Activated gamma-delta T cell treated with Interleukin-2 at 50 U/mL for 16 hours (primary cell): ENCODE results near the gene PRKCH.
A peak's percentile ranks its signal among the peaks of the same experiment; 100 is the strongest.

Source experiments
- DNase-seq: peaks from one replicate; pipeline ENCODE4 v3.0.0-alpha.2; 2020

PRKCH gene

DNA sequence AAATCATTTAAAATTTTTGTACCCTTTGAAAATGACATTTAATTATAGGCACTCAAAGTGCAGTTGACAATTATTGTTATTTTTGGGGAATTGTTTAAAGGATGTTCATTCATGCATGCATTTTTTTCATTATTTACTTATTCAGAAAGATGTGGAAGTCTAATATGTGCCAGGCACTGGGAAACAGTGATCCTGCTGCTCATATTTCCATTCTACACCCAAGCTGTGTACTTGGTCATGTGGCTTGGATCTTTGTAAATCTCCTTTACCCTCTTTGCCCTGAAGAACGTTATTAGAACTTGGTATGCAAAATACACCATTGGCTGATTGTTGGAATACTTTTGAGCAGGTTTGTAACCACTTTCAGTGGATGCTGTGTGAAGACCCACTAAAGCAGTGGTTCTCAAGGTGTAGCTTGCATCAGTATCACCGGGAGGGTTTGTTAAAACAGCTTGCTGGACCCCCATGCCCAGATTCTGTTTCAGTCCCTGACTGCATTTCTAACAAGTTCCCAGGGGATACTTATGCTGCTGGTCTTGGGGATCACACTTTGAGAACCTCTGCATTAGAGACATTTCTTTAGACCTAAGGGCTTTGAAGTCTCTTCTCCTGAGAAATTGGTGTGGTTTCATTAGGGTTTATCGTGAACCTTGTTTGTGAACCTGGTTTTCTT, 47.5 kb downstream of the PRKCH start:
- no peak for DNase-seq

- no peak for DNase-seq
Observed at GRCh38 chr14:61369454-61369810, 48.1 kb downstream of the PRKCH start.

DNA sequence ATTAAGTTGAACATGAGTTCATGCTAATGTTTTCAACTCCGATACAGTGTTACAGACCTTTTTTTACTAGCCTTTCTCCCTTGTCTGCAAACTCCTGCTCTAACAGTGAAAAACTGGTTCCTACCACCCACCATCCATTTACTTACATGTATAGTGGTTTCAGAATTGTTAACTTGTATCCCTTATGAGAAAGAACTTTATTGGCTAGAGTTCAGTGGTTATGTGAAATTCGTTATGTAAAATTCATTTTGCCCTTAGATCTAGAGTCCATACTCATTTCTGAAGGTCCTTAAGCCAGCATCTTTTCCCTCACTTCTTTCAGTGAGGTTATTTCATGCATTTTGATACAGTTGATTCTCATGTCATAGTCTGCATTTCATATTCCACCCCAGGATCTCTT, 51.0 kb downstream of the PRKCH start:
- no peak for DNase-seq

GRCh38 chr14:61372842-61373555, 51.6 kb downstream of the PRKCH start:
- DNase-seq, result no peak

DNA sequence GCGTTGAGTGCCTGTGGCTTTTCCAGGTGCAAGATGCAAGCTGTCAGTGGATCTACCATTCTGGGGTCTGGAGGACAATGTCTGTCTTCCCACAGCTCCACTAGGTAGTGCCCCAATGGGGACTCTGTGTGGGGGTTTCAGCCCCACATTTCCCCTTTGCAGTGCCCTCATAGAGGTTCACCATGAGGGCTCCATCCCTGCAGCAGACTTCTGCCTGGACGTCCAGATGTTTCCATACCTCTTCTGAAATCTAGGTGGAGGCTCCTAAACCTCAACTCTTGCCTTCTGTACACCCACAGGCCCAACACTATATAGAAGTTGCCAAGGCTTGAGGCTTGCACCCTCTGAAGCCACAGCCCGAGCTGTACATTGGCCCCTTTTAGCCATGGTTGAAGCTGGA, 52.9 kb downstream of the PRKCH start:
- no peak for DNase-seq

- DNase-seq, result no peak
Observed at GRCh38 chr14:61375218-61375617, 53.8 kb downstream of the PRKCH start.

DNA sequence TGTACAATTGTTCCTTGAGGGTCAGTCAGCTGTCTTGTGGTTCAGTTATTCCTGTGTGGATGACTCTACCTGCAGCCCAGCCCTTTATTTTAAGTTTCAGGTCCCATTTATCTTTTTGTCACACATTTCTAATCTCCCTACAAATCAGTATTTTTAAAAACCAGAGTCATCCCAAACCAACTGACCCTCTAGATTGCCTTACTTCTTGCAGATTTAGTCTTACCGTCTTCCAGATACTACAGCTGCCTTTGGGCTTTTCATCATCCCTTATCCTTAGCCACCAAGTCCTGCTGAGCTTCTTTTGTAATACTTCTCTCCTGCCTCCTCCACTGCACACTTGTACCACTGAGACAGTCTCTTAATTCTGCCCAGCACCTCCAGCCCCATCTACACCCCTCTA, 54.9 kb downstream of the PRKCH start:
- DNase-seq, result no peak

DNA sequence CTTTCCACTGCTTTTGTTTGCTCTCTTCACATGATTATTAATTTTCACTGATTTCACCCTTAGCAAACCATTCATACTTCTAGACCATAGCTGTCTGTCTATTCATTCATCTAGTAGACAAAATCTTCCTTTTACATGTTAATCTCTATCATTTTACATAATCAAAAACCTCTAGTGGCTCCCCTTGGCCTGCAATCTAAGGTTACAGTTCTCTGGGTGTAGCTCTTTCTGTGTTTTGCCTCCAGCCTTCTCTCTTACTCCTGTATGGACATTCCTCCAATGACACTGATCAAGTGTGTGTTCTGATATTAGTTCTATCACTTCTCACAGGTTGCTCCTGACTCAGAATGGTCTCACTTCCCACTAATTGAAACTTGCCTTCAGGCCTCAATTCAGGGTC, 56.4 kb downstream of the PRKCH start:
- no peak for DNase-seq

DNA sequence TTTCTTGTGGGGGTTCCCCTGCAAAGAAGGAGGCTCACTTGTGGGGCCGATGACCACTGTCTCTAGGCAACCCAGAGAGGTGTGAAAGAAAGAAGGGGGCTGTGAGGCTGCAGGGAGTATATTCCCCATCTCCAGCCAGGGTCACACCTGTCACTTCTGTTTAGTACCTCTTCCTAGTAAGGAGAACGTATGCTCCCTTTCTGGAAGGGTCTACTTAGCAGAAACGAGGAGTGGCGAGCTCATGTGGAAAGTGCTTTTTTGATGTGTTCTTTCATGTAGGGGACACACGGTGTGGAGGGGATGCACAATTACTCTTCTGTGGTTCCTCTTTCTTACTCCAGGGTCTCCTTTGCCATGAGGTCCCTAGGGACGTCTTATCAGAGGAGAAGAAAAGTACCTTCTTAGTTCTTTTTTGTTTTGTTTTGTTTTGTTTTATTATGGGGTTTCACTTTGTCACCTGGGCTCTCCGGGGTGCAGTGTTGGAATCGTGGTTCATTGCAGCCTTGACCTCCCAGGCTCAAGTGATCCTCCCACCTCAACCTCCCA, 58.3 kb downstream of the PRKCH start:
- no peak for DNase-seq

GRCh38 chr14:61380984-61381383, 59.6 kb downstream of the PRKCH start:
- DNase-seq, result no peak

DNA sequence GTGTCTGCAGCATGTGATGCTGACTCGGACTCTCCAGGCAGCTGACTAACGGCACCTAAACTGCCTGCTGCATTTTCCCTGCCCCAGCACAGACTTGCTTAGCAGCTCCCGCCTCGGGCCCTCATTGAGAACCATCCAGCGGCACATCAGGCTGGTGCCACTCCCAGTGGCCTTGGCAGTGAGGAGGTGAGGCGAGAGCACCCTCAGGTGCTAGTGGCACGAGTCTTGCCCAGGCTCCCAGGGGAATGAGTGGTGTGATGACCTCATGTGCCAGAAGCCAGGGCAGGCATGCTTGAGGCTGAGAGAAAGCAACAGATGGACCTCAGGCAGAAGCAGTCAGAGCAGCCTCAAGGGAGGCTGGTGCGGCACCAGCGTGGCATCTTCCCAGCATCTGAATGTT, 60.2 kb downstream of the PRKCH start:
- no peak for DNase-seq

DNA sequence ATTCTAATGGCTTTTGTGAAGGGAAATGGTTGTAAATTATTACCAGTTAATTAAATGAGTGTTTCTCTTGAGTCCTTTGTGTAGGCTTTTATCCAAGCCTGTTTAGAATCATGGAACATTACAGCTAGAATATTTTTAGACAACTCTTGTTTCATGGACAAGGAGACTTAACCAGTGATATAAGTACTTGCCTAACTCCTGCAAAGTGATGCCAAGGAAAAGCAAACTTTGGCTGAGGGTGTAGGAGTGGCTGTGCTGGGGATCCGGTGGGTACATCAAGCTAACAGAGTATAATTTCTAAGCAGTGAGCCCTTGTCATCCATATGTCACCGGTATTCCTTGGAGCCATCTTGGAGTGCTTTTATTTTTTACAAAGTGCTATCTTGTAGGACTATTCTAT, 61.5 kb downstream of the PRKCH start:
- no peak for DNase-seq

GRCh38 chr14:61385002-61385685, 63.8 kb downstream of the PRKCH start:
- peak; percentile 65 for DNase-seq

- DNase-seq, result no peak
Observed at GRCh38 chr14:61386173-61386772, 64.9 kb downstream of the PRKCH start.

GRCh38 chr14:61387076-61387475, 65.7 kb downstream of the PRKCH start:
- DNase-seq, result no peak

GRCh38 chr14:61388173-61388975, 67.0 kb downstream of the PRKCH start:
- no peak for DNase-seq

DNA sequence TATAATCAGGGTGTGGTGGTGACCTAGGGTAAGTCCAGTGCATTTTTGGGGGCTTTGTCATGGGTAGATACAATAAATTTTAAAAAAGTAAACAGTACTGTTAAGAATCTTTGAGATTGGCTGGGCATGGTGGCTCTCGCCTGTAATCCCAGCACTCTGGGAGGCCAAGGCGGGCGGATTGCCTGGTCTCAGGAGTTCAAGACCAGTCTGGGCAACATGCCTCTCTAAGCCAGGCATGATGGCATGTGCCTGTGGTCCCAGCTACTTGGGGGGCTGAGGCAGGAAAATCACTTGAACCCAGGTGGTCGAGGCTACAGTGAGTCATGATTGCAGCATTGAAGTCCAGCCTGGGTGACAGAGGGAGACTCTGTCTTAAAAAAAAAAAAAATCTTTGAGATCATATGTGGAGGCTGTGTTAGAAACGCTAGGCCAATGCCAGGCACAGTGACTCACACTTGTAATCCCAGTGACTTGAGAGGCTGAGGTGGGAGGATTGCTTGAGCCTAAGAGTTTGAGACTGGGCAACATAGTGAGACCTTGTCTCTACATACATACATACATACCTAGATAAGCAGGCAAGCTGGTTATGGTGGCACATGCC, 67.7 kb downstream of the PRKCH start:
- DNase-seq, result no peak

GRCh38 chr14:61391119-61391518, 69.7 kb downstream of the PRKCH start:
- no peak for DNase-seq

DNA sequence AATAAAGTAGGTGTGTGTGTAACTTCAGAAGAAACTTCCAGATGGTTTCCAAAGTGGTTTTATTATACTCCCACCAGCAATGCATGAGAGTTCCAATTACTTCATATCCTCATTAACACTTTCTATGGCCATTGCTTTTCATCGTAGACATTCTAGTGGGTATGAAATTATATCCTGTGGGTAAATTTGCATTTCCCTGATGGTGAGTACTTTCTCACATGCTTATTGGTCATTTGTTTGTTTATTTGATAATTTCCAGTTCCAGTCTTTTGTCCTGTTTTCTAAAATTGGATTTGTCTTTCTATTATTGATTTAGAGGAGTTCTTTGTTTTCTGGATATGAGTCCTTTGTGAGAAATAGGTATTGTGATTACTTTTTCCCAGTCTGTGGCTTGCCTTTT, 70.9 kb downstream of the PRKCH start:
- DNase-seq, result no peak

DNA sequence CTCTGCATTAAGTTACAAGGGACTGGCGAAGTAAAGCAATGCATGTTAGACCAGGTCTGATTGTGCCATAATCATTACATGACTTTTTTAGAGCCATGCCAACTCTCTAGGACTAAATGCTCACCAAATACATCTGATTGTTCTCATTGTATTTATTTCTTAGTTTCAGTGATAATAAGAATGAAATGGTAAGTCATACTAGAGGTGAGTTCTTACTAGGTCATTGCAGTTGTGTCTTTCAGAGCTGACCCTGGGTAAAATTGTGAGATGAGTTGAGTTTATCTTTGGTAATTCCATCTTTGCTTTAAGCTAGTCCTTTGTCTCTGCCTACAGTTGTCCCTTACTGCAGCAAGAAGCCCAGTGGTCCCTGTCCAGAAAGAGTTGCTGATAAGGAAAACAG, 73.2 kb downstream of the PRKCH start:
- DNase-seq, result no peak

- no peak for DNase-seq
Observed at GRCh38 chr14:61395115-61395725, 73.8 kb downstream of the PRKCH start.

DNA sequence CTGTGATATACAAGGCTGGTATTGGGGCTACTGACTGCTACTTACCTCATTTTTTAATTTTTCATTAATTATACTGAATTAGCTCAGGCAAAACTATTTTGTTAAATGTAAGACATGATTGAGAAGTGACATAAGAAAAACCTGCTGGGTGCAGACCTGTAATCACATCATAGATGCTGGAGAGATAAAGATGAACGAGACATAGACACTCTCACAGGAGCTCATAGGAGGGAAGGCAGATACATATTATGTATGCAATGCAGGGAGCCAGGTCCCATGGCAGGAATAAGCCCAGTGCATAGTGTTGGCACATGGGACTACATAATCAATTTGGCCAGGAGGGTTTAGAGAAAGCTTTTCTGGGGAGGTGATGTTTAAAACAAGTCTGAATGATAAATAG, 74.9 kb downstream of the PRKCH start:
- no peak for DNase-seq
